Prostate gland (tissue), 2 donors: ENCODE results near the gene FCHSD2. TPM values are rescaled to one million over a fixed set of nuclear protein-coding genes. Genes with fewer than 3 reads are reported as not detected.
"Not testable (repeated sequence)": the region's sequence is repeated elsewhere in the genome, so short reads cannot be mapped to it uniquely, and the experiment has no call there.

Experiments
- DNase-seq: peaks from one replicate; pipeline ENCODE4 v3.0.0-alpha.2; 2019; ENCODE audit warnings: low spot score
- H3K27ac ChIP-seq, 2 donors: fragments of 200-600 bp; sonication (generic); 2 replicates each; pipeline ENCODE4 v1.5.1; 2017 to 2019
- H3K27me3 ChIP-seq: fragments of 200-600 bp; sonication (generic); replicated peaks from 2 replicates; pipeline ENCODE4 v1.5.1; 2019; ENCODE audit not compliant: insufficient read depth
- H3K36me3 ChIP-seq, 2 donors: fragments of 200-600 bp; sonication (generic); 1 replicate in 1 of 2; 2 replicates in 1 of 2; pipeline versions ENCODE4 v1.5.1 to v1.8.1; 2017 to 2019
- H3K4me1 ChIP-seq: fragments of 200-600 bp; sonication (generic); replicated peaks from 2 replicates; pipeline ENCODE4 v1.5.1; 2019
- H3K4me3 ChIP-seq, 2 donors: fragments of 200-600 bp; sonication (generic); 2 replicates each; pipeline ENCODE4 v1.5.1; 2017 to 2019
- H3K9me3 ChIP-seq: fragments of 200-600 bp; sonication (generic); 2 replicates; pipeline ENCODE4 v1.5.1; 2017
- POLR2A ChIP-seq: fragments of 450-650 bp; IDR thresholded peaks from one replicate; pipeline ENCODE4 v1.6.1; 2016; ENCODE audit warnings: antibody characterized with exemption, mild to moderate bottlenecking
- POLR2AphosphoS5 ChIP-seq: sonication (generic); formaldehyde crosslinking; IDR thresholded peaks from one replicate; pipeline ENCODE4 v1.6.1; 2017; ENCODE audit warnings: antibody characterized with exemption
- WGBS: methylation state at CpG from one replicate; pipeline ENCODE4 v1.1.5; 2018; 5-methylcytosine and 5-hydroxymethylcytosine counted together
- intact Hi-C: fragments of 100-400 bp; cut with DNase I; formaldehyde crosslinking; loops from one replicate; pipeline ENCODE4 v1.14.2; 2022
- total RNA-seq, 2 donors: library from RNA; depleted of rRNA; stranded (reverse); fragments of >200 nt; gene quantifications; one replicate each; pipeline ENCODE4 v1.1.0, GENCODE V29; 2016
- TF ChIP-seq, protein P1 (sequence below), 4 experiments: fragments of 200-600 bp in 2 of 4; fragments of 450-650 bp in 2 of 4; sonication (generic) in 2 of 4; IDR thresholded peaks; 1 replicate in 3 of 4; 2 replicates in 1 of 4; pipeline ENCODE4 v1.5.1; 2016 to 2019; ENCODE audit warnings: antibody characterized with exemption in 4 of 4, mild to moderate bottlenecking in 2 of 4, moderate library complexity in 2 of 4

Gene FCHSD2
- total RNA-seq, 2 donors from 2014 or later: 9.9 to 45.3 TPM

DNA sequence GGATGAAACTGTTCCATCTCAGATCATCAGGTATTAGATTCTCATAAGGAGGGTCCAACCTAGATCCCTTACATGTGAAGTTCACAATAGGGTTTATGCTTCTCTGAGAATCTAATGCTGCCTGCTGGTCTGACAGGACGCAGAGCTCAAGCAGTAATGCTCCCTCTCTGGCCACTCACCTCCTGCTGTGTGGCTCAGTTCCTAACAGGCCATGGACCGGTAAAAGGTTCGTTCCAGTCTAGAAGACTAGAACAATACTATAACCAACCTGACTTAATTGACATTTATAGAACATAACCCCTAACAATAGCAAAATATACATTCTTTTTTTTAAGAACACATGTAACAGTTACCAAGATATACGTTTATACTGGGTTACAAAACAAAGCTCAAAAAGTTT lies 282.1 kb downstream of the FCHSD2 start:
- Histone ChIP-seq H3K4me3 (no peak overlapping the region), H3K4me1 (no peaks in the 10 kb centered on the region), H3K27me3 (no peaks in the 10 kb centered on the region), H3K36me3 (no peaks in the 10 kb centered on the region), H3K27ac (no peak overlapping the region), H3K9me3 (no peaks in the 10 kb centered on the region)
- intact Hi-C loops: no loop called here
- WGBS: 87% methylated on average over 4 of the region's 4 CpGs
- DNase-seq: no peak
- TF ChIP-seq, protein P1, sequence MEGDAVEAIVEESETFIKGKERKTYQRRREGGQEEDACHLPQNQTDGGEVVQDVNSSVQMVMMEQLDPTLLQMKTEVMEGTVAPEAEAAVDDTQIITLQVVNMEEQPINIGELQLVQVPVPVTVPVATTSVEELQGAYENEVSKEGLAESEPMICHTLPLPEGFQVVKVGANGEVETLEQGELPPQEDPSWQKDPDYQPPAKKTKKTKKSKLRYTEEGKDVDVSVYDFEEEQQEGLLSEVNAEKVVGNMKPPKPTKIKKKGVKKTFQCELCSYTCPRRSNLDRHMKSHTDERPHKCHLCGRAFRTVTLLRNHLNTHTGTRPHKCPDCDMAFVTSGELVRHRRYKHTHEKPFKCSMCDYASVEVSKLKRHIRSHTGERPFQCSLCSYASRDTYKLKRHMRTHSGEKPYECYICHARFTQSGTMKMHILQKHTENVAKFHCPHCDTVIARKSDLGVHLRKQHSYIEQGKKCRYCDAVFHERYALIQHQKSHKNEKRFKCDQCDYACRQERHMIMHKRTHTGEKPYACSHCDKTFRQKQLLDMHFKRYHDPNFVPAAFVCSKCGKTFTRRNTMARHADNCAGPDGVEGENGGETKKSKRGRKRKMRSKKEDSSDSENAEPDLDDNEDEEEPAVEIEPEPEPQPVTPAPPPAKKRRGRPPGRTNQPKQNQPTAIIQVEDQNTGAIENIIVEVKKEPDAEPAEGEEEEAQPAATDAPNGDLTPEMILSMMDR (IDR thresholded peaks at IDR 0.05): no peak
- no peak for TF ChIP-seq POLR2A
- no peak for TF ChIP-seq POLR2AphosphoS5

DNA sequence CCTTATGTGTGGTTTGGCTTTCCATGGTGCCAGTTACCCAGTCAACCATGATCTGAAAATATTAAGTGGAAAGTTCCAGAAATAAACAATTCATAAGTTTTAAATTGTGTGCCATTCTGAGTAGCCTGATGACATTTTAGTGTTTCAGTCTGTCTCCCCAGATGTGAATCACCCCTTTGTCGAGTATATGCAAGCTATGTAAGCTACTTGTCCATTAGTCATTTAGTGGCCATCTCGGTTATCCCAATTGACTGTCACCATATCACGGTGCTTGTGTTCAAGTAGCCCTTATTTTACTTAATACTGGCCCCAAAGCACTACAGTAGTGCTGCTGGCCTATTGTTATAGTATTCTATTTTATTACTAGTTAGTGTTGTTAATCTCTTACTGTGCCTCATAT lies 283.0 kb downstream of the FCHSD2 start:
- H3K4me1 ChIP-seq: no peaks in the 10 kb centered on the region
- H3K36me3 ChIP-seq: no peaks in the 10 kb centered on the region
- no peak for DNase-seq
- 91% methylated on average over 3 of the region's 3 CpGs for WGBS
- intact Hi-C loops: no loop called here
- H3K27me3 ChIP-seq: no peaks in the 10 kb centered on the region
- H3K27ac ChIP-seq: no peak overlapping the region
- H3K4me3 ChIP-seq: no peak overlapping the region
- no peak for TF ChIP-seq POLR2A
- TF ChIP-seq, protein P1 (IDR thresholded peaks at IDR 0.05): no peak
- no peak for TF ChIP-seq POLR2AphosphoS5
- no peaks in the 10 kb centered on the region for H3K9me3 ChIP-seq

- H3K27ac ChIP-seq, DNase-seq, H3K4me3 ChIP-seq, H3K27me3 ChIP-seq, H3K4me1 ChIP-seq, intact Hi-C loops, H3K9me3 ChIP-seq, H3K36me3 ChIP-seq: not testable (repeated sequence)
- WGBS: 97% methylated on average over 2 of the region's 2 CpGs
These were observed 283.9 kb downstream of the FCHSD2 start for GRCh38 chr11:72858267-72858666.

DNA sequence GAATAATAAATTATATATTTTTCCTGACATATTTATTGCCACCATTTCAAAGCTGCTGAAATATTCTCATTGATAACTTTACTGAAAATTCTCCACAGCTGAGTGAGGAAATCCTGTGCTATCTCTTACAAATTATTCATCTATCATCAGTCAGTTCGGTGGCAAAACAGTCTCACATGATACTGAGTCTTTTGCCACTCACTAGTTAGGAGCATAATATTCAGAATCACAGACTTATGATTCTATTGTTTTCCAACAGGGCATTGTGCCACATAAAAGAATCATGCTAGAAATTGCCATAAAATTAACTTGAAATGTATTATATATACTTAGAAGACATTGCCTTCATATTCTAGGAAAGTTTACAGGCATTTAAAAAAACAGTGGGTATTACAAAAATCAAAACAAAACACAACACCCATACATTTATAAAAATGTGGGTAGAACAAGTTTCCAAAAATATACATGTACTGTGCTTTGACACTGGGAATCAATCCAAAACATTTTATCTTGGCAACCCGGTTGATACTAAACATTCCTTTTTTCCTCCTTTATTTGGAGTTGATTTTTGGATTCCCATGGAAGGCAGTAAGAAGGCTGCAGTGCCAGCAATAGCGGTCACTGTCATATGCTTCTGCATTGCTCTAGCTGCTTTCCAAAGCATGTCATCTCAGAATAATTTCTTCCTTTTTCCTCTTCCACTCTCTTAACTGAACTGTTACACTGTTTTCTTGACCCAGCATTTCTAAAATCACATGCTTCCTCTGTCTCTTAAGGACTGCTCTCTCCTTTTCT lies 285.4 kb downstream of the FCHSD2 start:
- Histone ChIP-seq H3K36me3 (no peaks in the 10 kb centered on the region), H3K4me3 (no peak overlapping the region), H3K27me3 (no peaks in the 10 kb centered on the region), H3K9me3 (no peaks in the 10 kb centered on the region), H3K4me1 (no peaks in the 10 kb centered on the region), H3K27ac (no peak overlapping the region)
- WGBS: 25% methylated on average over 3 of the region's 3 CpGs
- intact Hi-C loops: no loop called here
- no peak for TF ChIP-seq POLR2A
- no peak for TF ChIP-seq POLR2AphosphoS5
- TF ChIP-seq, protein P1 (IDR thresholded peaks at IDR 0.05): no peak
- no peak for DNase-seq

GRCh38 chr11:72856065-72856464 lies 286.1 kb downstream of the FCHSD2 start:
- no peak overlapping the region for H3K27ac ChIP-seq

More at GRCh38 chr11:72856065-72856464, 286.1 kb downstream of the FCHSD2 start:
- no peak for TF ChIP-seq POLR2A
- no peak for TF ChIP-seq POLR2AphosphoS5
- TF ChIP-seq, protein P1 (IDR thresholded peaks at IDR 0.05): no peak
- H3K9me3 ChIP-seq: no peaks in the 10 kb centered on the region
- no peak overlapping the region for H3K4me3 ChIP-seq
- H3K36me3 ChIP-seq: no peaks in the 10 kb centered on the region
- H3K4me1 ChIP-seq: no peaks in the 10 kb centered on the region
- H3K27me3 ChIP-seq: no peaks in the 10 kb centered on the region
- no peak for DNase-seq
- intact Hi-C loops: no loop called here
- WGBS: 50% methylated on average over 3 of the region's 3 CpGs
